Natural killer cell (primary cell): ENCODE measurements around the gene MAP2K6. TPM values are rescaled to one million over a fixed set of nuclear protein-coding genes. Genes with fewer than 3 reads are reported as not detected.

Source experiments
- ATAC-seq, 3 donors: fragments of 150-1000 bp in 2 of 3; fragments of 200-7000 bp in 1 of 3; cut with Tn5 transposase; 1 replicate in 1 of 3; 2 replicates in 2 of 3; pipeline ENCODE4 v1.10.0; 2021; ENCODE audit warnings: mild to moderate bottlenecking in 2 of 3, moderate library complexity in 2 of 3
- DNase-seq, 2 donors: peaks; one replicate each; pipeline versions ENCODE4 v3.0.0 to v3.0.0-alpha.2; 2013 to 2021; ENCODE audit warnings: mixed read lengths in 1 of 2
- H3K27ac ChIP-seq: one replicate; pipeline ENCODE4 v1.5.1; 2013; ENCODE audit warnings: mild to moderate bottlenecking, low read length
- H3K27me3 ChIP-seq: one replicate; pipeline ENCODE4 v1.6.1; 2013; ENCODE audit warnings: low read length; ENCODE audit not compliant: control insufficient read depth, insufficient read depth
- H3K36me3 ChIP-seq: one replicate; pipeline ENCODE4 v1.6.1; 2013; ENCODE audit warnings: low read length; ENCODE audit not compliant: control insufficient read depth, insufficient read depth
- H3K4me1 ChIP-seq: one replicate; pipeline ENCODE4 v1.6.1; 2013; ENCODE audit warnings: low read length; ENCODE audit not compliant: control insufficient read depth, insufficient read depth
- H3K4me3 ChIP-seq: one replicate; pipeline ENCODE4 v1.5.1; 2013; ENCODE audit warnings: low read length
- H3K9me3 ChIP-seq: one replicate; pipeline ENCODE4 v1.6.1; 2013; ENCODE audit warnings: low read length; ENCODE audit not compliant: control insufficient read depth, insufficient read depth
- H3K27ac Mint-ChIP-seq, 2 donors: one replicate each; pipeline ENCODE4 v1.8.0; 2022; ENCODE audit warnings: mild to moderate bottlenecking in 2 of 2, mixed read lengths in 2 of 2, moderate library complexity in 1 of 2
- H3K27me3 Mint-ChIP-seq, 2 donors: one replicate each; pipeline ENCODE4 v1.8.0; 2022; ENCODE audit warnings: low read depth in 2 of 2, mixed read lengths in 2 of 2
- H3K36me3 Mint-ChIP-seq: one replicate; pipeline ENCODE4 v1.8.0; 2022; ENCODE audit warnings: mixed read lengths
- H3K4me1 Mint-ChIP-seq, 2 donors: one replicate each; pipeline ENCODE4 v1.8.0; 2022; ENCODE audit warnings: mixed read lengths in 2 of 2
- H3K4me3 Mint-ChIP-seq: one replicate; pipeline ENCODE4 v1.8.0; 2022; ENCODE audit warnings: mild to moderate bottlenecking, moderate library complexity, mixed read lengths
- H3K9me3 Mint-ChIP-seq, 2 donors: one replicate each; pipeline ENCODE4 v1.8.0; 2022; ENCODE audit warnings: mixed read lengths in 2 of 2
- WGBS: methylation state at CpG from one replicate; pipeline ENCODE4 v1.1.7; 2013; ENCODE audit warnings: missing lambda C conversion rate; ENCODE audit not compliant: insufficient coverage; 5-methylcytosine and 5-hydroxymethylcytosine counted together
- intact Hi-C: fragments of 100-400 bp; cut with micrococcal nuclease; formaldehyde crosslinking; loops from one replicate; pipeline ENCODE4 v1.14.2; 2022
- total RNA-seq, 4 donors: library from RNA; stranded (reverse); fragments of 120-200 nt in 1 of 4; gene quantifications; one replicate each; pipeline versions ENCODE4 v1.2.3 to v1.2.4, GENCODE V29; 2013 to 2022
- TF ChIP-seq, protein P1 (sequence below): fragments of 200-600 bp; IDR thresholded peaks from one replicate; pipeline ENCODE4 v1.8.0; 2022; ENCODE audit warnings: antibody characterized with exemption

Gene MAP2K6
- total RNA-seq, 3 donors from 2014 or later (not counting 1 experiment from before 2014, with no cell fraction given) = 11.8 to 16.9 (median 14.0) TPM

DNA sequence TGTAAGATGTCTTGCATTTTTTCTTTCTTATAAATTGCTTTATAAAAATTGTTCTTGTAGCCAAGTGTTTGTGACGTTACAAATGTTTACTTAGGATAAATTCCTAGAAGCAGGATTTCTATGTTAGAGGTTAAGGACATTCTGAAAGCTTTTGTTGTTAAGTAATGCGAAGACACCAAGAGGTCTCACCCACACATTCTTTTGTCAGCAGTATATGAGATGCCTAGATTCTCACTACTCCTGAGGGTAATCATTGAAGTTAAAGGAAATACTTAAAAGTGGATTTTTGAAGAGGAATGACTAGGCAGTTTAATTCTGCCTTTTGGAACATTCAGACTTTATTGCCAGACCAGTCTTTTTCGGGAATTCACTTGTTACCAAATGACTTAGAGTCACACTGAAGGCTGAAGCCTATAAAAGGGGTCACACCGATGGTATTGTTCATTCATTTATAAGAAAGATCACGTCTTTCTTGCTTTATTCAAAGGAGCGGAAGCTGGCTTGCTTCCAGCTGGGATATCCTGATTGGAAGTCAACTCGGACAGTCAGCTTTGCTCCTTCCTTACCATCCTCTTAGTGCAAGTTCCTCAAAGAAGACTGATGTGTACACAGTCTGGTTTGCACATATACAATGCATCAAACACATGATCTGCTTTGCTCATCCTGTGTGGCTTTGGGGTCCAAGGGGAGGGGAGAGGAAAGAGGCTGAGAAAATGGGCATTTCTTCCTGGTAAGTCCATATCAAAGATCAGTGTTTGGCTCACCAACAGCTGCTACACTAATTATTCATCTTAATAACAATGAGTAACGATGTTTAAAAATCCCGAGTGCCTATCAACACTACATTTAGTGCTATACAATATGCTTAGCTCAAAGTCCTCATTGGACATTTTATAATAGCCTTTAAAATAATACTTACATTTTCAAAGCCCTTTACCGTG is 160.0 kb downstream of the MAP2K6 start:
- WGBS = 92% methylated on average over 8 of the region's 10 CpGs
- Histone ChIP-seq H3K4me3 (no peak overlapping the region), H3K36me3 (no peaks in the 10 kb centered on the region), H3K27ac (no peak overlapping the region), H3K9me3 (no peaks in the 10 kb centered on the region), H3K27me3 (no peaks in the 10 kb centered on the region), H3K4me1 (peaks cover under 1% of the 10 kb centered on the region)
- TF ChIP-seq, protein P1, sequence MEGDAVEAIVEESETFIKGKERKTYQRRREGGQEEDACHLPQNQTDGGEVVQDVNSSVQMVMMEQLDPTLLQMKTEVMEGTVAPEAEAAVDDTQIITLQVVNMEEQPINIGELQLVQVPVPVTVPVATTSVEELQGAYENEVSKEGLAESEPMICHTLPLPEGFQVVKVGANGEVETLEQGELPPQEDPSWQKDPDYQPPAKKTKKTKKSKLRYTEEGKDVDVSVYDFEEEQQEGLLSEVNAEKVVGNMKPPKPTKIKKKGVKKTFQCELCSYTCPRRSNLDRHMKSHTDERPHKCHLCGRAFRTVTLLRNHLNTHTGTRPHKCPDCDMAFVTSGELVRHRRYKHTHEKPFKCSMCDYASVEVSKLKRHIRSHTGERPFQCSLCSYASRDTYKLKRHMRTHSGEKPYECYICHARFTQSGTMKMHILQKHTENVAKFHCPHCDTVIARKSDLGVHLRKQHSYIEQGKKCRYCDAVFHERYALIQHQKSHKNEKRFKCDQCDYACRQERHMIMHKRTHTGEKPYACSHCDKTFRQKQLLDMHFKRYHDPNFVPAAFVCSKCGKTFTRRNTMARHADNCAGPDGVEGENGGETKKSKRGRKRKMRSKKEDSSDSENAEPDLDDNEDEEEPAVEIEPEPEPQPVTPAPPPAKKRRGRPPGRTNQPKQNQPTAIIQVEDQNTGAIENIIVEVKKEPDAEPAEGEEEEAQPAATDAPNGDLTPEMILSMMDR = no peak
- H3K27me3 Mint-ChIP-seq = peaks cover 6 to 11% of the 10 kb centered on the region in 2 donors
- no peak overlapping the region for H3K27ac Mint-ChIP-seq
- H3K4me1 Mint-ChIP-seq = peaks cover under 1 to 3% of the 10 kb centered on the region in 2 donors
- DNase-seq (no peak), ATAC-seq (no peak)
- no peaks in the 10 kb centered on the region for H3K9me3 Mint-ChIP-seq
- intact Hi-C loops = no loop called here
- no peaks in the 10 kb centered on the region for H3K36me3 Mint-ChIP-seq
- H3K4me3 Mint-ChIP-seq = no peak overlapping the region

DNA sequence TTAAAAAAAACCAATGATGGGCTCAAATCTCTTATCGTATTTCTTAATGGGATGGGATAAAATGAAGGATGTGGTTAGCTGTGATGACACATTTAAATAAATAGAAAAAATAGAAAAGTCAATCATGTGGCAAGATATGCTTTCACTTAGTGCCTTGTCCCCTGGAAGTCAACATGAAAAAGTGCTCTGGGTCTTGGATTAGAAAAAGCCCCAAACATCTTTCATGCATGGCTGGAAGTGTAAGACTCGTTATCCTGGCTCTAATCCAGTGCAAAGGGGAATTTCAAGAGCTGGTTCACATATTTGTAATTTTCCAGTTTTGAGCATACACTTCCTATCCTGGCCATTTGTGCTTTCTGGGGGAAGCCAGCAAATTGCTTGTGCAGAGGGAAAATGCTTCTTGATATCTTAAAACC is 160.9 kb downstream of the MAP2K6 start:
- H3K4me1 Mint-ChIP-seq = peaks cover 0 to 4% of the 10 kb centered on the region in 2 donors

DNA sequence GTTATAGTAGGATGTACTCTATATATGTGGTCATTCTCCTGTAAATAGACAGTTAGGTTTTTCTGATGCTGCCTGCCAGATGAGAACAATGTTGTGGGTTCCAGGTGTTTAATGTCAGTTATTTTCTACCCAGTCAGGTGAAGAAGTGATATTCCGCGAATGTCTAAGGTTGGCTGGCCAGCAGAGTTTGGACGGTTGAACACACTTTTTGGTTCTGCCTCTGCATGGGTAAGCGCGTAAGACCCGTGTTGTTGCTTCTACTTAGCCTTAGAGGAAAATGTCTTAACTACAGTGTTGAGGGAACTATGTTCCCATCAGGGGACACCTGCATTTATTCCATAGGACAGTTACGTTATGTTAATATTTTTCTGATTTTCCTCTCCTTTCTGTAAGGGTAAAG is 162.6 kb downstream of the MAP2K6 start:
- ATAC-seq (no peak), DNase-seq (no peak)
- intact Hi-C loops = no loop called here
- no peak overlapping the region for H3K27ac Mint-ChIP-seq
- H3K9me3 Mint-ChIP-seq = no peaks in the 10 kb centered on the region
- H3K27me3 Mint-ChIP-seq = peaks cover 6 to 17% of the 10 kb centered on the region in 2 donors
- no peaks in the 10 kb centered on the region for H3K27me3 ChIP-seq
- no peak overlapping the region for H3K4me3 Mint-ChIP-seq
- H3K4me3 ChIP-seq = no peak overlapping the region
- H3K36me3 ChIP-seq = no peaks in the 10 kb centered on the region
- TF ChIP-seq, protein P1 = no peak
- H3K9me3 ChIP-seq = no peaks in the 10 kb centered on the region
- H3K4me1 Mint-ChIP-seq = peaks cover 5 to 18% of the 10 kb centered on the region in 2 donors
- H3K36me3 Mint-ChIP-seq = no peaks in the 10 kb centered on the region
- H3K27ac ChIP-seq = no peak overlapping the region
- H3K4me1 ChIP-seq = peaks cover 8% of the 10 kb centered on the region
- 67% methylated on average over 6 of the region's 7 CpGs for WGBS

More for the DNA sequence above, 160.9 kb downstream of the MAP2K6 start:
- no peak for ATAC-seq
- Histone ChIP-seq H3K27ac (no peak overlapping the region), H3K9me3 (no peaks in the 10 kb centered on the region), H3K27me3 (no peaks in the 10 kb centered on the region), H3K4me3 (no peak overlapping the region), H3K36me3 (no peaks in the 10 kb centered on the region), H3K4me1 (no peaks in the 10 kb centered on the region)
- no peak for DNase-seq
- WGBS = 23% methylated on average over 1 of the region's 2 CpGs
- Mint-ChIP-seq H3K4me3 (no peak overlapping the region), H3K27ac (no peak overlapping the region), H3K9me3 (no peaks in the 10 kb centered on the region), H3K36me3 (no peaks in the 10 kb centered on the region), H3K27me3 (peaks cover 6 to 13% of the 10 kb centered on the region in 2 donors)
- intact Hi-C loops = no loop called here
- TF ChIP-seq, protein P1 = no peak
